Kidney (tissue), 14 donors: ENCODE measurements around the gene CDK5RAP2. TPM values are rescaled to one million over a fixed set of nuclear protein-coding genes. Genes with fewer than 3 reads are reported as not detected.
"Not testable (repeated sequence)": the region's sequence is repeated elsewhere in the genome, so short reads cannot be mapped to it uniquely, and the experiment has no call there.

ENCODE experiments used
- DNase-seq, 5 donors: peaks; one replicate each; pipeline ENCODE4 v3.0.0-alpha.2; 2013 to 2020
- FAIRE-seq: peaks from 2 replicates; lab custom pipeline; 2012; peaks lifted over from hg19 to GRCh38; lab: Jason Lieb, UNC
- H3K27ac ChIP-seq, 2 donors: one replicate each; pipeline ENCODE4 v1.7.0; 2013; ENCODE audit warnings: low read depth in 2 of 2, low read length in 2 of 2, inconsistent platforms in 1 of 2
- H3K27me3 ChIP-seq: one replicate; pipeline ENCODE4 v1.7.1; 2013; ENCODE audit warnings: low read length, inconsistent platforms; ENCODE audit not compliant: control insufficient read depth, insufficient read depth
- H3K36me3 ChIP-seq, 3 donors: one replicate each; pipeline versions ENCODE4 v1.7.0 to v1.7.1; 2013; ENCODE audit warnings: low read length in 3 of 3, control low read depth in 1 of 3, inconsistent platforms in 1 of 3; ENCODE audit not compliant: insufficient read depth in 3 of 3, control insufficient read depth in 2 of 3
- H3K4me1 ChIP-seq, 3 donors: one replicate each; pipeline versions ENCODE4 v1.7.0 to v1.7.1; 2013; ENCODE audit warnings: low read length in 3 of 3, inconsistent platforms in 1 of 3, low read depth in 1 of 3; ENCODE audit not compliant: control insufficient read depth in 2 of 3, insufficient read depth in 2 of 3
- H3K4me3 ChIP-seq, 3 donors: one replicate each; pipeline versions ENCODE4 v1.7.0 to v1.8.1; 2013; ENCODE audit warnings: low read length in 3 of 3, control low read depth in 1 of 3, inconsistent platforms in 1 of 3
- H3K9ac ChIP-seq, 3 donors: one replicate each; pipeline versions ENCODE4 v1.7.0 to v1.7.1; 2013; ENCODE audit warnings: low read length in 3 of 3, control low read depth in 1 of 3, inconsistent platforms in 1 of 3
- H3K9me3 ChIP-seq, 3 donors: one replicate each; pipeline versions ENCODE4 v1.7.0 to v1.7.1; 2013; ENCODE audit warnings: low read length in 3 of 3, control low read depth in 1 of 3, inconsistent platforms in 1 of 3; ENCODE audit not compliant: control insufficient read depth in 2 of 3, insufficient read depth in 1 of 3
- intact Hi-C: fragments of 100-400 bp; cut with DNase I; formaldehyde crosslinking; loops from one replicate; pipeline ENCODE4 v1.11.1; 2022
- polyA plus RNA-seq: library from polyadenylated mRNA; stranded (reverse); fragments of 350-450 nt; fragmentation: Illumina TruSeq; extraction: RNeasy Lipid Tissue Mini Kit (QIAGEN cat#74804); gene quantifications from one replicate; pipeline ENCODE4 v1.2.3, GENCODE V29; 2014; ENCODE audit warnings: low read depth, low replicate concordance; ENCODE audit not compliant: insufficient read depth
- total RNA-seq: library from RNA; stranded (reverse); fragmentation: NEBNext Ultra II Directional; extraction: Animal tissue kit (Norgen Biotek cat#: 25700); gene quantifications from one replicate; pipeline ENCODE4 v1.2.1, GENCODE V29; 2021
- TF ChIP-seq, protein P1 (sequence below): IDR thresholded peaks from 3 replicates; pipeline ENCODE4 v1.5.1; 2012; ENCODE audit warnings: mild to moderate bottlenecking, moderate library complexity, borderline replicate concordance; ENCODE audit not compliant: insufficient read depth; ENCODE audit errors: extremely low read depth
- donor health status: control.
- donor health status: control.
- donor health status: control.
- donor health status: control.
- donor health status: control.
- donor health status: DM: yes; HTN: yes; CAD: no.
- donor health status: Normal renal cell carcinoma (clear cell type).

CDK5RAP2 gene
- total and polyA plus RNA-seq, 2 donors from 2014 or later = 20.9 to 35.3 TPM

DNA sequence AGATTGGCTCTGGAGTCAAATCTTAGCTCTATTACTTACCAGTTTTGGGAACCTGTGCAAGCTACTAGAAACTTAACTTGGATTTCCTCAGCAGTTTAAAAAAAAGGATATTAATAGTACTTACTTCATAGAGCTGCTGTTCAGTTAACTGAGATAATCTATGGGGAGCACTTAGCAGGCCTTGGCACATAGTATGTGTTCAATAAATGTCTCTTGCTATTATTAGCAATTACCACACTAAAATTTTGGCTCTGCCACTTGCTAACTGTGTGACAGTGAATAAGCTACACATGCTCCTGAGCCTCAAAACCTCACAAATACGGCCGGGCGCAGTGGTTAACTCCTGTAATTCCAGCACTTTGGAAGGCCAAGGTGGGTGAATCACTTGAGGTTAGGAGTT is 55.9 kb downstream of the CDK5RAP2 start:
- TF ChIP-seq, protein P1, sequence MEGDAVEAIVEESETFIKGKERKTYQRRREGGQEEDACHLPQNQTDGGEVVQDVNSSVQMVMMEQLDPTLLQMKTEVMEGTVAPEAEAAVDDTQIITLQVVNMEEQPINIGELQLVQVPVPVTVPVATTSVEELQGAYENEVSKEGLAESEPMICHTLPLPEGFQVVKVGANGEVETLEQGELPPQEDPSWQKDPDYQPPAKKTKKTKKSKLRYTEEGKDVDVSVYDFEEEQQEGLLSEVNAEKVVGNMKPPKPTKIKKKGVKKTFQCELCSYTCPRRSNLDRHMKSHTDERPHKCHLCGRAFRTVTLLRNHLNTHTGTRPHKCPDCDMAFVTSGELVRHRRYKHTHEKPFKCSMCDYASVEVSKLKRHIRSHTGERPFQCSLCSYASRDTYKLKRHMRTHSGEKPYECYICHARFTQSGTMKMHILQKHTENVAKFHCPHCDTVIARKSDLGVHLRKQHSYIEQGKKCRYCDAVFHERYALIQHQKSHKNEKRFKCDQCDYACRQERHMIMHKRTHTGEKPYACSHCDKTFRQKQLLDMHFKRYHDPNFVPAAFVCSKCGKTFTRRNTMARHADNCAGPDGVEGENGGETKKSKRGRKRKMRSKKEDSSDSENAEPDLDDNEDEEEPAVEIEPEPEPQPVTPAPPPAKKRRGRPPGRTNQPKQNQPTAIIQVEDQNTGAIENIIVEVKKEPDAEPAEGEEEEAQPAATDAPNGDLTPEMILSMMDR = no peak
- Histone ChIP-seq H3K36me3 (peaks cover 7 to 34% (median 24%) of the 10 kb centered on the region in 3 donors), H3K27me3 (no peaks in the 10 kb centered on the region), H3K9me3 (no peaks in the 10 kb centered on the region), H3K9ac (no peak overlapping the region), H3K27ac (no peak overlapping the region), H3K4me3 (no peak overlapping the region), H3K4me1 (no peaks in the 10 kb centered on the region)
- DNase-seq = no peak
- no peak for FAIRE-seq
- intact Hi-C loops = no loop called here

DNA sequence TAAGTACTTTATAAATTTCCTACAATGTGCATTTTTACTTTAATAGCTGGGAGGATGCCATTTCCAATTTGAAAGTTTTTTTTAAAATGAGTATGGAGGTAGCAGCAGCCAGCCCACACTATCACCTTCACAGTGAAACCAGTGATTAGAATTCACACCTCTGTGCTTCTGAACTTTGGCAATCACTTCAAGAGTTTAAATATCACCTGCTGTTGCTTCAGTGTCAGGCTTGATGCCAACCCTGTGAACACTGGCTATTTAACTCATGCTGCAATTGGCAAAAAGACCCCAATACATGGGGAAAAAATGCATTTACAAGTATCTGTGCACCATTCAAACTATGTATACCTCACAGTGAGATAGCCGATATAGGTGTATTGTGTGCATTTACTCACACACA is 57.4 kb downstream of the CDK5RAP2 start:
- no peaks in the 10 kb centered on the region for H3K9me3 ChIP-seq
- TF ChIP-seq, protein P1 = no peak
- intact Hi-C loops = no loop called here
- FAIRE-seq = no peak
- no peak overlapping the region for H3K27ac ChIP-seq
- no peaks in the 10 kb centered on the region for H3K27me3 ChIP-seq
- no peak for DNase-seq
- peaks cover 7 to 25% (median 16%) of the 10 kb centered on the region in 3 donors for H3K36me3 ChIP-seq
- no peaks in the 10 kb centered on the region for H3K4me1 ChIP-seq
- no peak overlapping the region for H3K4me3 ChIP-seq
- no peak overlapping the region for H3K9ac ChIP-seq

DNA sequence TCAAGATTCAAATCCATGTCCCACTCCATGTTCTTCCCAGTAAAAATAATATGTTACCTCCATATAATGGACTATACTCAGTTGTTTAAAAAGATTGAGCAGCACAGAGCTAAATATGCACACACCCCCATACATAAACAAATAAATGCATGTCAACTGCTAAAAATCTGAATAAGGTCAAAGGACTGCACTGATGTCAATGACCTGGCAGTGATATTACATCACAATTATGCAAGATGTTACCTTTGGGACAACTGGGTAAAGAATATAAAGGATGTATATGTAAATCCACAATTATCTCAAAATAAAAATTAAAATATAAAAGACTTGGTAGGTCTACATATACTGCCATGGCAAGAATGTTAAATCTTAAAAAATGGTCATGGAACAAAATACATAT is 57.9 kb downstream of the CDK5RAP2 start:
- Histone ChIP-seq H3K9me3 (no peaks in the 10 kb centered on the region), H3K4me3 (no peak overlapping the region), H3K4me1 (no peaks in the 10 kb centered on the region), H3K9ac (no peak overlapping the region), H3K27ac (no peak overlapping the region), H3K36me3 (peaks cover 8 to 23% (median 14%) of the 10 kb centered on the region in 3 donors), H3K27me3 (no peaks in the 10 kb centered on the region)
- TF ChIP-seq, protein P1 = no peak
- intact Hi-C loops = no loop called here
- FAIRE-seq = no peak
- no peak for DNase-seq

DNA sequence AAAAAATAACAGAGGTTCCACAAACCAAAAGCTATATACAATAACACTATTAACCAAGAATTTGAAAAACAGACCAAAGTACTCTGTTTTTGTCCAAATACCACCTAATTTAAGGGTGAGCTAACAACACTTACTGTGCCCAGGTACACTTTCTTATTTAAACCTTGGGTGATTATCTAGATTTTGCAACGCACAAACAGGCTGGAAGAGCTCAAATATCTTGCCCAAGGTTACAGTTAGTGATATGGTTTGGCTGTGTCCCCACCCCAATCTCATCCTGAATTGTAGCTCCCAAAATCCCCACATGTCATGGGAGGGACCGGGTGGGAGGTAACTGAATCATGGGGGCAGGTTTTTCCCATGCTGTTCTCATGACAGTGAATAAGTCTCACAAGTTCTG is 58.9 kb downstream of the CDK5RAP2 start:
- FAIRE-seq (no peak), DNase-seq (no peak)
- Histone ChIP-seq H3K4me3 (no peak overlapping the region), H3K9me3 (no peaks in the 10 kb centered on the region), H3K27ac (no peak overlapping the region), H3K36me3 (peaks cover 5 to 19% (median 9%) of the 10 kb centered on the region in 3 donors), H3K27me3 (no peaks in the 10 kb centered on the region), H3K4me1 (no peaks in the 10 kb centered on the region), H3K9ac (no peak overlapping the region)
- TF ChIP-seq, protein P1 = no peak
- intact Hi-C loops = no loop called here

DNA sequence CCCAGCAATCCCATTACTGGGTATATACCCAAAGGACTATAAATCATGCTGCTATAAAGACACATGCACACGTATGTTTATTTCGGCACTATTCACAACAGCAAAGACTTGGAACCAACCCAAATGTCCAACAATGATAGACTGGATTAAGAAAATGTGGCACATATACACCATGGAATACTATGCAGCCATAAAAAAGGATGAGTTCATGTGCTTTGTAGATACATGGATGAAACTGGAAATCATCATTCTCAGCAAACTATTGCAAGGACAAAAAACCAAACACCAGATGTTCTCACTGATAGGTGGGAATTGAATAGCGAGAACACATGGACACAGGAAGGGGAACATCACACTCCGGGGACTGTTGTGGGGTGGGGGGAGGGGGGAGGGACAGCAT is 64.0 kb downstream of the CDK5RAP2 start:
- H3K9me3 ChIP-seq, H3K27me3 ChIP-seq, H3K4me3 ChIP-seq, FAIRE-seq, H3K9ac ChIP-seq, DNase-seq, intact Hi-C loops, H3K4me1 ChIP-seq, H3K27ac ChIP-seq: not testable (repeated sequence)
- peaks cover 6 to 13% (median 8%) of the 10 kb centered on the region in 3 donors for H3K36me3 ChIP-seq
